Gastroesophageal sphincter (tissue), 4 donors: ENCODE results near the gene TSFM. TPM values are rescaled to one million over a fixed set of nuclear protein-coding genes. Genes with fewer than 3 reads are reported as not detected.

Source experiments
- ATAC-seq: fragments of 150-250 bp; one replicate; pipeline ENCODE4 v1.9.1; 2016; ENCODE audit warnings: mild to moderate bottlenecking, moderate library complexity
- H3K27ac ChIP-seq, 4 donors: fragments of 200-600 bp; sonication (generic) in 3 of 4; 1 replicate in 3 of 4; 2 replicates in 1 of 4; pipeline ENCODE4 v1.5.1; 2016 to 2019
- H3K27me3 ChIP-seq: fragments of 200-600 bp; sonication (generic); one replicate; pipeline ENCODE4 v1.5.1; 2019
- H3K36me3 ChIP-seq, 2 donors: fragments of 200-600 bp; sonication (generic); one replicate each; pipeline ENCODE4 v1.5.1; 2019; ENCODE audit warnings: control low read depth in 1 of 2
- H3K4me1 ChIP-seq, 3 donors: fragments of 200-600 bp; sonication (generic); 1 replicate in 2 of 3; 2 replicates in 1 of 3; pipeline ENCODE4 v1.5.1; 2016 to 2019; ENCODE audit warnings: control low read depth in 2 of 3
- H3K4me3 ChIP-seq, 2 donors: fragments of 200-600 bp; sonication (generic); one replicate each; pipeline ENCODE4 v1.5.1; 2019; ENCODE audit warnings: mild to moderate bottlenecking in 1 of 2, moderate library complexity in 1 of 2
- H3K9me3 ChIP-seq, 3 donors: fragments of 200-600 bp; sonication (generic); one replicate each; pipeline ENCODE4 v1.5.1; 2017 to 2019; ENCODE audit warnings: control low read depth in 2 of 3
- CTCF ChIP-seq, 4 experiments: fragments of 200-600 bp in 2 of 4; fragments of 450-650 bp in 2 of 4; sonication (generic) in 1 of 4; IDR thresholded peaks; one replicate each; pipeline ENCODE4 v1.5.1; 2017 to 2019; ENCODE audit warnings: antibody characterized with exemption in 4 of 4, mild to moderate bottlenecking in 2 of 4, moderate library complexity in 2 of 4
- EP300 ChIP-seq: sonication (generic); formaldehyde crosslinking; IDR thresholded peaks from one replicate; pipeline ENCODE4 v1.6.1; 2017; ENCODE audit warnings: antibody characterized with exemption, mild to moderate bottlenecking
- POLR2A ChIP-seq, 2 donors: fragments of 450-650 bp; IDR thresholded peaks; one replicate each; pipeline ENCODE4 v1.6.1; 2017; ENCODE audit warnings: antibody characterized with exemption in 2 of 2, mild to moderate bottlenecking in 2 of 2, moderate library complexity in 1 of 2
- POLR2AphosphoS5 ChIP-seq: sonication (generic); formaldehyde crosslinking; IDR thresholded peaks from one replicate; pipeline ENCODE4 v1.6.1; 2017; ENCODE audit warnings: antibody characterized with exemption
- WGBS, 2 donors: methylation state at CpG; one replicate each; pipeline ENCODE4 v1.1.5; 2018; ENCODE audit warnings: low coverage in 1 of 2; 5-methylcytosine and 5-hydroxymethylcytosine counted together
- total RNA-seq, 4 donors: library from RNA; depleted of rRNA; stranded (reverse); fragments of >200 nt; gene quantifications; one replicate each; pipeline ENCODE4 v1.1.0, GENCODE V29; 2016

TSFM gene
- total RNA-seq, 4 donors from 2014 or later: 26.4 to 30.9 (median 29.1) TPM

- Histone ChIP-seq H3K9me3 (no peaks in the 10 kb centered on the region), H3K4me1 (peaks cover 2 to 51% (median 17%) of the 10 kb centered on the region in 3 donors), H3K4me3 (peak within 1 kb of the TSS; percentile 45 to 80), H3K27ac (peak within 1 kb of the TSS in 3 of 4 donors; percentile 65 to 80 (median 66)), H3K36me3 (peaks cover 0 to 36% of the 10 kb centered on the region in 2 donors), H3K27me3 (no peaks in the 10 kb centered on the region)
- WGBS, 2 donors: 2 to 9% methylated on average over 6 to 14 of the region's 41 CpGs
- no peak for ATAC-seq
- TF ChIP-seq CTCF (IDR thresholded peaks at IDR 0.05) (no peak), POLR2A (IDR thresholded peaks at IDR 0.05) (no peak), EP300 (no peak), POLR2AphosphoS5 (no peak)
Observed at GRCh38 chr12:57754411-57755193, 28.0 kb upstream of the TSFM start, which contains the start of gene MARCHF9. Gene MARCHF9, plus strand, starts transcription at chr12:57755103. Its CDS starts 426 bp downstream, at chr12:57755529.

- Histone ChIP-seq H3K27me3 (no peaks in the 10 kb centered on the region), H3K27ac (peak overlapping the region in 3 of 4 donors; percentile 65 to 80 (median 66)), H3K4me1 (peaks cover 2 to 50% (median 17%) of the 10 kb centered on the region in 3 donors), H3K9me3 (no peaks in the 10 kb centered on the region), H3K36me3 (peaks cover 0 to 34% of the 10 kb centered on the region in 2 donors), H3K4me3 (peak overlapping the region; percentile 45 to 80)
- no peak for TF ChIP-seq POLR2AphosphoS5
- no peak for TF ChIP-seq POLR2A (IDR thresholded peaks at IDR 0.05)
- no CpG with 5 or more reads among the region's 34 CpGs for WGBS, 2 donors
- no peak for ATAC-seq
Observed at GRCh38 chr12:57755194-57755453, 27.5 kb upstream of the TSFM start.

- no peak for TF ChIP-seq POLR2A (IDR thresholded peaks at IDR 0.05)
- no peak for TF ChIP-seq CTCF (IDR thresholded peaks at IDR 0.05)
- Histone ChIP-seq H3K27me3 (peaks cover 4% of the 10 kb centered on the region), H3K9me3 (no peaks in the 10 kb centered on the region), H3K4me1 (peaks cover 2 to 44% (median 17%) of the 10 kb centered on the region in 3 donors), H3K27ac (peak overlapping the region in 3 of 4 donors; percentile 65 to 80 (median 66)), H3K36me3 (peaks cover 0 to 34% of the 10 kb centered on the region in 2 donors), H3K4me3 (peak overlapping the region; percentile 45 to 80)
- ATAC-seq: no peak
- WGBS, 2 donors: 0 to 9% methylated on average over 1 to 7 of the region's 76 CpGs
Observed at GRCh38 chr12:57755454-57756372, 26.9 kb upstream of the TSFM start.

GRCh38 chr12:57756406-57757341 lies 25.9 kb upstream of the TSFM start:
- peak overlapping the region in 1 of 2 donors; percentile 80 for H3K4me3 ChIP-seq
- peaks cover 0 to 38% of the 10 kb centered on the region in 2 donors for H3K36me3 ChIP-seq
- no peaks in the 10 kb centered on the region for H3K9me3 ChIP-seq
- H3K27me3 ChIP-seq: peaks cover 14% of the 10 kb centered on the region
- H3K27ac ChIP-seq: peak overlapping the region in 2 of 4 donors; percentile 65 to 66
- WGBS, 2 donors: 34 to 62% methylated on average over 8 to 10 of the region's 22 CpGs
- TF ChIP-seq EP300: no peak
- TF ChIP-seq CTCF (IDR thresholded peaks at IDR 0.05): peak in 3 of 4 experiments; percentile 24 to 72 (median 42)
- no peak for ATAC-seq
- peaks cover 2 to 35% (median 10%) of the 10 kb centered on the region in 3 donors for H3K4me1 ChIP-seq
